GM12878 (cell line): Measurements from ENCODE around the gene FAM200B. TPM values are rescaled to one million over a fixed set of nuclear protein-coding genes. Genes with fewer than 3 reads are reported as not detected.

ENCODE experiments used
- ASH2L ChIP-seq: fragments of 300-600, 200-600 bp; sonication (generic); IDR thresholded peaks from 2 replicates; pipeline ENCODE4 v1.6.1; 2017; ENCODE audit warnings: low read depth, mild to moderate bottlenecking, borderline replicate concordance
- ATF2 ChIP-seq: IDR thresholded peaks from 2 replicates; pipeline ENCODE4 v1.6.1; 2012; ENCODE audit warnings: low read length, inconsistent platforms
- BCL3 ChIP-seq: IDR thresholded peaks from 2 replicates; pipeline ENCODE4 v1.6.1; 2011; ENCODE audit warnings: borderline replicate concordance, low read depth, mild to moderate bottlenecking, moderate library complexity, low read length; ENCODE audit not compliant: insufficient read depth, poor library complexity, severe bottlenecking
- CBFB ChIP-seq: IDR thresholded peaks from 2 replicates; pipeline ENCODE4 v1.6.1; 2016; ENCODE audit warnings: antibody characterized with exemption, low read depth
- CBX5 ChIP-seq: sonication (generic); IDR thresholded peaks from 2 replicates; pipeline ENCODE4 v1.6.1; 2016; ENCODE audit warnings: low read depth, moderate library complexity, mild to moderate bottlenecking, inconsistent platforms
- E2F8 ChIP-seq: fragments of 450-650 bp; IDR thresholded peaks from 2 replicates; pipeline ENCODE4 v1.6.1; 2018; ENCODE audit warnings: mild to moderate bottlenecking, low read depth, moderate library complexity; ENCODE audit not compliant: partially characterized antibody
- EZH2 ChIP-seq: IDR thresholded peaks from 2 replicates; pipeline ENCODE4 v1.6.1; 2012; ENCODE audit warnings: low read depth, mild to moderate bottlenecking, control low read depth, inconsistent platforms, low read length, borderline replicate concordance; ENCODE audit not compliant: control insufficient read depth
- HCFC1 ChIP-seq: fragments of 150-350 bp; IDR thresholded peaks from 2 replicates; pipeline ENCODE4 v1.6.1; 2014; ENCODE audit warnings: low read length
- JUNB ChIP-seq: IDR thresholded peaks from 2 replicates; pipeline ENCODE4 v1.6.1; 2016; ENCODE audit warnings: antibody characterized with exemption, mild to moderate bottlenecking
- NR2C1 ChIP-seq: fragments of 450-650 bp; IDR thresholded peaks from 2 replicates; pipeline ENCODE4 v1.6.1; 2017; ENCODE audit warnings: antibody characterized with exemption, mild to moderate bottlenecking, moderate library complexity
- NRF1 ChIP-seq: conservative IDR thresholded peaks from 2 replicates; pipeline ENCODE4 v1.6.1; 2011; ENCODE audit warnings: mild to moderate bottlenecking, low read depth, low read length, improper control_type of control experiment
- POLR2A ChIP-seq: IDR thresholded peaks from 2 replicates; pipeline ENCODE4 v1.6.1; 2011; ENCODE audit warnings: low read depth, mild to moderate bottlenecking, low read length
- RAD21 ChIP-seq: IDR thresholded peaks from 2 replicates; pipeline ENCODE4 v1.6.1; 2011; ENCODE audit warnings: mild to moderate bottlenecking, low read depth, low read length, moderate library complexity; ENCODE audit not compliant: insufficient read depth
- RFX5 ChIP-seq: IDR thresholded peaks from 2 replicates; pipeline ENCODE4 v1.6.1; 2011; ENCODE audit warnings: low read depth, low read length, improper control_type of control experiment
- SMAD1 ChIP-seq: fragments of 450-650 bp; IDR thresholded peaks from 2 replicates; pipeline ENCODE4 v1.6.1; 2018; ENCODE audit warnings: mild to moderate bottlenecking, low read depth; ENCODE audit not compliant: partially characterized antibody
- STAT3 ChIP-seq: IDR thresholded peaks from 2 replicates; pipeline ENCODE4 v1.6.1; 2011; ENCODE audit warnings: low read depth, low read length, improper control_type of control experiment
- SUZ12 ChIP-seq: fragments of 200-600 bp; sonication (generic); IDR thresholded peaks from one replicate; pipeline ENCODE4 v1.6.1; 2018; ENCODE audit warnings: antibody characterized with exemption, mild to moderate bottlenecking; ENCODE audit not compliant: unreplicated experiment
- TBL1XR1 ChIP-seq: IDR thresholded peaks from 2 replicates; pipeline ENCODE4 v1.6.1; 2012; ENCODE audit warnings: low read depth, low read length, improper control_type of control experiment
- TCF7 ChIP-seq: IDR thresholded peaks from 2 replicates; pipeline ENCODE4 v1.6.1; 2014; ENCODE audit warnings: antibody characterized with exemption, borderline replicate concordance
- WRNIP1 ChIP-seq: IDR thresholded peaks from 2 replicates; pipeline ENCODE4 v1.6.1; 2011; ENCODE audit warnings: low read depth, low read length, improper control_type of control experiment, borderline replicate concordance
- YBX1 ChIP-seq: fragments of 450-650 bp; IDR thresholded peaks from 2 replicates; pipeline ENCODE4 v1.6.1; 2016; ENCODE audit warnings: antibody characterized with exemption
- ZBTB4 ChIP-seq: fragments of 450-650 bp; formaldehyde crosslinking; IDR thresholded peaks from 2 replicates; pipeline ENCODE4 v1.4.0; 2022; ENCODE audit warnings: mild to moderate bottlenecking, moderate library complexity
- ZZZ3 ChIP-seq: IDR thresholded peaks from 2 replicates; pipeline ENCODE4 v1.6.1; 2011; ENCODE audit warnings: low read depth; ENCODE audit not compliant: control insufficient read depth, insufficient read length
- polyA plus RNA-seq, 11 experiments: library from polyadenylated mRNA; depleted of rRNA in 4 of 11; unstranded in 6 of 11; stranded (reverse) in 5 of 11; fragments of >200 nt; fragmentation: Nextera tagmentation in 4 of 11; fragmentation: Illumina TruSeq in 1 of 11; extraction: Ambion mirVana in 4 of 11; extraction: Trizol in 1 of 11; gene quantifications; 1 replicate in 1 of 11; 2 replicates in 10 of 11; pipeline versions ENCODE4 v1.2.1 to v1.2.3, GENCODE V29; 2011 to 2016; ENCODE audit warnings: inconsistent platforms in 2 of 11, missing spikeins in 2 of 11, low read depth in 1 of 11
- total RNA-seq, 4 experiments: library from RNA; depleted of rRNA in 3 of 4; stranded (reverse); fragments of >200 nt in 3 of 4; fragmentation: Illumina TruSeq in 1 of 4; extraction: Trizol in 1 of 4; gene quantifications; 2 replicates each; pipeline versions ENCODE4 v1.2.1 to v1.2.3, GENCODE V29; 2013 to 2021

Gene FAM200B
- total and polyA plus RNA-seq, 10 of the 15 experiments (the other 5 are each of a cell fraction or from before 2014, with no cell fraction given), result 13.8 to 48.5 (median 25.5) TPM

GRCh38 chr4:15655223-15656037, 26.2 kb upstream of the FAM200B start, which contains the start of gene FBXL5 (continued):
- TF ChIP-seq HCFC1, result 0 out of 2 replicates have a peak, but pooled peaks have one; percentile 25
- no peak for TF ChIP-seq RAD21
- TF ChIP-seq POLR2A, result peak; percentile 88
- TF ChIP-seq NRF1, result peak; percentile 66
- TF ChIP-seq TCF7, result no peak
- no peak for TF ChIP-seq CBFB
- no peak for TF ChIP-seq EZH2
- no peak for TF ChIP-seq E2F8
- no peak for TF ChIP-seq YBX1
- no peak for TF ChIP-seq STAT3
- no peak for TF ChIP-seq SMAD1
- no peak for TF ChIP-seq JUNB
- peak; percentile 16 for TF ChIP-seq BCL3
- TF ChIP-seq ASH2L, result no peak
- peak; percentile 47; the same call in 1 of the 2 replicates for TF ChIP-seq CBX5
- no peak for TF ChIP-seq NR2C1
- no peak for TF ChIP-seq ATF2
- no peak for TF ChIP-seq RFX5
- no peak for TF ChIP-seq ZBTB4 (CRISPR knock-in tag)
- no peak for TF ChIP-seq WRNIP1
- TF ChIP-seq TBL1XR1, result no peak
- TF ChIP-seq SUZ12, result no peak
- TF ChIP-seq ZZZ3, result no peak
